Cardiac ventricle fibroblast (primary cell): ENCODE data around the gene CHSY1. TPM values are rescaled to one million over a fixed set of nuclear protein-coding genes. Genes with fewer than 3 reads are reported as not detected.

Source experiments
- total RNA-seq: library from RNA; depleted of rRNA; stranded (reverse); fragments of >200 nt; gene quantifications from 2 replicates; pipeline ENCODE4 v1.2.3, GENCODE V29; 2015

The CHSY1 gene, protein sequence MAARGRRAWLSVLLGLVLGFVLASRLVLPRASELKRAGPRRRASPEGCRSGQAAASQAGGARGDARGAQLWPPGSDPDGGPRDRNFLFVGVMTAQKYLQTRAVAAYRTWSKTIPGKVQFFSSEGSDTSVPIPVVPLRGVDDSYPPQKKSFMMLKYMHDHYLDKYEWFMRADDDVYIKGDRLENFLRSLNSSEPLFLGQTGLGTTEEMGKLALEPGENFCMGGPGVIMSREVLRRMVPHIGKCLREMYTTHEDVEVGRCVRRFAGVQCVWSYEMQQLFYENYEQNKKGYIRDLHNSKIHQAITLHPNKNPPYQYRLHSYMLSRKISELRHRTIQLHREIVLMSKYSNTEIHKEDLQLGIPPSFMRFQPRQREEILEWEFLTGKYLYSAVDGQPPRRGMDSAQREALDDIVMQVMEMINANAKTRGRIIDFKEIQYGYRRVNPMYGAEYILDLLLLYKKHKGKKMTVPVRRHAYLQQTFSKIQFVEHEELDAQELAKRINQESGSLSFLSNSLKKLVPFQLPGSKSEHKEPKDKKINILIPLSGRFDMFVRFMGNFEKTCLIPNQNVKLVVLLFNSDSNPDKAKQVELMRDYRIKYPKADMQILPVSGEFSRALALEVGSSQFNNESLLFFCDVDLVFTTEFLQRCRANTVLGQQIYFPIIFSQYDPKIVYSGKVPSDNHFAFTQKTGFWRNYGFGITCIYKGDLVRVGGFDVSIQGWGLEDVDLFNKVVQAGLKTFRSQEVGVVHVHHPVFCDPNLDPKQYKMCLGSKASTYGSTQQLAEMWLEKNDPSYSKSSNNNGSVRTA
- total RNA-seq = 40.1 and 46.7 TPM in 2 replicates

GRCh38 chr15:101251830-101252820 lies at the start of gene CHSY1:
Gene CHSY1, minus strand, starts transcription at chr15:101252048. Its CDS starts 592 bp downstream, at chr15:101251456.

GRCh38 chr15:101294731-101295606 lies 43.1 kb upstream of the CHSY1 start, which contains the start of gene SNRPA1:
Gene SNRPA1, minus strand, starts transcription at chr15:101295248. Its CDS starts 70 bp downstream, at chr15:101295178.

DNA sequence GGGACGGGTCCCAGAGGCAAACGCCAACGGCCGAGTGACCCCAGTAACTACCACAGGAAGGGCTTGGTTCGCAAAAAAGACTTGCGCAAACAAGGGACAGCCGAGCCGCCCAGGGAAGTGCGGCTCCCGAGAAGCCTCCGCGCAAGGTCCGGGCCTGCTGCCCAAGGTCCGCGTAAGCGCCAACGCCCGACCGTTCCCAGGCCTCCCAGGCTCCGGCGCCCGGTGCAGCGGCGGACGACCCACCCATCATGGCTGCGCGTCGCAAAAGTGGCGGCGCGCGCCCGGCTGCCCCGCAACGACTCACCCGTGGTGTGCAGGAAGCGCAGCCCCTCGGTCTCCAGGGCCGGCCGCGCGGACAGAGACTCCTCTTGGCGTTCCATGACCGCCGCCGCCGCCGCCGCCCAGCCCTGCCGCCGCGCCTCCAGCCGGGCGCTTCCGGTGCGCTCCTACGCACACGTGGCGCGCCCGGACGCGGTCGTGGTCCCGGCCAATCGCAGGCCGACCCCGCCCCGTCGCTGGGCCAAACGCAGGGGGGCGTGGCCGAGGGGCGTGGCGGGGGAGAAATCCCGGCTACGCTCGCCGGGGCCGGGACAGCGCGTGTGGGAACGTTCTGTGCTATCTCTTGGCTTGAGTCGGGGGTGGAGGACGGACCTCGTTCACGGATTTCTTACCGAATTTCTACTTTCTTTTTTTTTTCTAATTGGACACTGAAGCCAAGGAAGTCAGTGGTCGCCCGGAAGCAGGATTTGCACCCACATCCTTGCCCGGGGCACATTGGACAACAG lies 25.4 kb upstream of the CHSY1 start, which contains the start of gene SELENOS:
TSS of gene SELENOS (minus strand) at position 448 of the 785 bp plus-strand sequence. CDS start at position 380, 68 bp downstream.

Other genes with a start within 250 kb of the CHSY1 start
- gene SELENOS, start 25.4 kb upstream of the CHSY1 start, total RNA-seq = 57.1 and 92.3 TPM in 2 replicates
- 21.6 and 27.8 TPM in 2 replicates for gene SNRPA1, start 43.2 kb upstream of the CHSY1 start, total RNA-seq
- gene PCSK6, start 237.7 kb upstream of the CHSY1 start, total RNA-seq = 0.73 and 2.9 TPM in 2 replicates